Measurements from ENCODE around the gene TIMM10B. TPM values are rescaled to one million over a fixed set of nuclear protein-coding genes. Genes with fewer than 3 reads are reported as not detected.

The TIMM10B gene
- total RNA-seq, 4 donors from 2014 or later, result 41.1 to 45.1 (median 42.7) TPM

- peaks cover under 1 to 7% (median 5%) of the 10 kb centered on the region in 4 donors for H3K36me3 ChIP-seq
- H3K9me3 ChIP-seq, result no peaks in the 10 kb centered on the region
- DNase-seq (ENCODE audit: extremely low spot score), result no peak
- no peaks in the 10 kb centered on the region for H3K27me3 ChIP-seq
- no peaks in the 10 kb centered on the region for H3K4me1 ChIP-seq
- H3K27ac ChIP-seq (replicated peaks in 1 of 4), result no peak overlapping the region
- H3K4me3 ChIP-seq, result no peak overlapping the region
- TF ChIP-seq CTCF (IDR thresholded peaks at IDR 0.05) (peak; percentile 79 to 89 (median 87)), POLR2AphosphoS5 (IDR thresholded peaks at IDR 0.05) (no peak)
- WGBS, result 25% methylated on average over 5 of the region's 5 CpGs
- intact Hi-C loops (cut with DNase I), result loop anchor here (1.0 kb wide), 1 partner anchor 64 kb away; no protein-coding TSS in a partner anchor
Observed at GRCh38 chr11:6443269-6444003, 37.9 kb upstream of the TIMM10B start.

GRCh38 chr11:6448574-6448973 lies 32.7 kb upstream of the TIMM10B start:
- intact Hi-C loops (cut with DNase I), result no loop called here
- peaks cover 38 to 58% (median 56%) of the 10 kb centered on the region in 4 donors for H3K36me3 ChIP-seq

GRCh38 chr11:6452219-6452618 lies 29.1 kb upstream of the TIMM10B start:
- intact Hi-C loops (cut with DNase I), result no loop called here
- DNase-seq (ENCODE audit: extremely low spot score), result no peak
- Histone ChIP-seq H3K4me3 (no peak overlapping the region), H3K4me1 (no peaks in the 10 kb centered on the region), H3K27ac (replicated peaks in 1 of 4) (no peak overlapping the region), H3K27me3 (no peaks in the 10 kb centered on the region), H3K36me3 (peaks cover 70 to 94% (median 93%) of the 10 kb centered on the region in 4 donors), H3K9me3 (no peaks in the 10 kb centered on the region)
- WGBS, result 78% methylated on average over 3 of the region's 3 CpGs
- TF ChIP-seq CTCF (IDR thresholded peaks at IDR 0.05) (no peak), EP300 (IDR thresholded peaks at IDR 0.05) (no peak), POLR2A (IDR thresholded peaks at IDR 0.05; ENCODE audit: low read depth) (no peak), POLR2AphosphoS5 (IDR thresholded peaks at IDR 0.05) (no peak)

More at GRCh38 chr11:6448574-6448973, 32.7 kb upstream of the TIMM10B start:
- no peaks in the 10 kb centered on the region for H3K9me3 ChIP-seq
- no peak for TF ChIP-seq POLR2AphosphoS5 (IDR thresholded peaks at IDR 0.05)
- no peak for TF ChIP-seq CTCF (IDR thresholded peaks at IDR 0.05)
- TF ChIP-seq EP300 (IDR thresholded peaks at IDR 0.05), result no peak
- no peak for TF ChIP-seq POLR2A (IDR thresholded peaks at IDR 0.05; ENCODE audit: low read depth)
- no peaks in the 10 kb centered on the region for H3K27me3 ChIP-seq
- no peak overlapping the region for H3K27ac ChIP-seq (replicated peaks in 1 of 4)
- H3K4me3 ChIP-seq, result no peak overlapping the region
- DNase-seq (ENCODE audit: extremely low spot score), result no peak
- 90% methylated on average over 3 of the region's 3 CpGs for WGBS
- H3K4me1 ChIP-seq, result no peaks in the 10 kb centered on the region

- WGBS, result 93% methylated on average over 2 of the region's 2 CpGs
- intact Hi-C loops (cut with DNase I), result no loop called here
- Histone ChIP-seq H3K36me3 (peaks cover 77 to 100% (median 99%) of the 10 kb centered on the region in 4 donors), H3K27ac (replicated peaks in 1 of 4) (no peak overlapping the region), H3K4me1 (no peaks in the 10 kb centered on the region), H3K9me3 (no peaks in the 10 kb centered on the region), H3K4me3 (no peak overlapping the region), H3K27me3 (no peaks in the 10 kb centered on the region)
- DNase-seq (ENCODE audit: extremely low spot score), result no peak
- no peak for TF ChIP-seq EP300 (IDR thresholded peaks at IDR 0.05)
- no peak for TF ChIP-seq POLR2A (IDR thresholded peaks at IDR 0.05; ENCODE audit: low read depth)
- no peak for TF ChIP-seq CTCF (IDR thresholded peaks at IDR 0.05)
- no peak for TF ChIP-seq POLR2AphosphoS5 (IDR thresholded peaks at IDR 0.05)
Observed at GRCh38 chr11:6453152-6453551, 28.1 kb upstream of the TIMM10B start.
